ENCODE results near the gene CLASRP. TPM values are rescaled to one million over a fixed set of nuclear protein-coding genes. Genes with fewer than 3 reads are reported as not detected.
A peak's percentile ranks its signal among the peaks of the same experiment; 100 is the strongest.

Gene CLASRP
- total and polyA plus RNA-seq, 2 experiments from 2014 or later: 41.7 to 149 TPM

DNA sequence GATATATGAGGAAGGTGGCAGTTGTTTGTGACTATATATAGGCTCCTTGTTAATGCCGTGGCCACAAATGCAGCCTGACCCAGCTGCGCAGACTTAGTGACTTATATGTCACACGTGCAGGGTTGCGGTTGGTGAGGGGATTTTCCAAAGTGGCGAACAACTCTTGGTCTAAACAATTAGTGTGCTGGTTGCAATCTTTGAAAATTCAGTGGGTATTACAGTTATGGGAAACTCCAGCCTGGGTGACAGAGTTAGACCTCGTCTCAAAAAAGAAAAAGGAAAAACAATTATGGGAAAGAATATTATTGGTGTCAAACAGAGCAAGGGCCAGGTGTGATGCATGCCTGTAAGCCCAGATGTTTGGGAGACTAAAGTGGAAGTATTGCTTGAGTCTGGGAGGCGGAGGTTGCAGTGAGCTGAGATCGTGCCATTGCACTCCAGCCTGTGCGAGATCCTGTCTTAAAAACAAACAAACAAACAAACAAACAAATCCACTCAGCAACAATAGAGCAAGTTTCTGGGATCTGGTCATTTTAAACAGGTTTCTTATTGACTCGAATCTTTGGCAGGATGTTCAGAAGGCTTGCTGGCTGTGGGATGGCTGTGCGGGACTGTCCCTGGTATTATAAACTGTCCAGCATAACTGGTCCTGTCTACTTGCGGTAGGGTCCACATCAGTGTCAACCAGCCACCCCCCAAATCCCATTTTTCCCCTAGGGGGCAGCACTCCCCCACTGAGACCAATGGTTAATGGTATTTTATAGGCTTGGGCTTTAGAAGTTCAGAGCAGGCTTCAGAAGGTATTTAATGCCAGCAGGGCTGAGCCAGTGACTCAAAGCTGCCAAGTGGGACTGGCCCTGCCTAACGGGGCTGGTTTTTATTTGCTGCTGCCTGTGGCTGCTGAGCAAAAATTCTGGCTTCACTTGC lies 22.2 kb upstream of the CLASRP start:
- H3K9me3 ChIP-seq (ENCODE audit: low read depth): no peaks in the 10 kb centered on the region
- H3K4me3 ChIP-seq: no peak overlapping the region
- TF ChIP-seq, protein P1, sequence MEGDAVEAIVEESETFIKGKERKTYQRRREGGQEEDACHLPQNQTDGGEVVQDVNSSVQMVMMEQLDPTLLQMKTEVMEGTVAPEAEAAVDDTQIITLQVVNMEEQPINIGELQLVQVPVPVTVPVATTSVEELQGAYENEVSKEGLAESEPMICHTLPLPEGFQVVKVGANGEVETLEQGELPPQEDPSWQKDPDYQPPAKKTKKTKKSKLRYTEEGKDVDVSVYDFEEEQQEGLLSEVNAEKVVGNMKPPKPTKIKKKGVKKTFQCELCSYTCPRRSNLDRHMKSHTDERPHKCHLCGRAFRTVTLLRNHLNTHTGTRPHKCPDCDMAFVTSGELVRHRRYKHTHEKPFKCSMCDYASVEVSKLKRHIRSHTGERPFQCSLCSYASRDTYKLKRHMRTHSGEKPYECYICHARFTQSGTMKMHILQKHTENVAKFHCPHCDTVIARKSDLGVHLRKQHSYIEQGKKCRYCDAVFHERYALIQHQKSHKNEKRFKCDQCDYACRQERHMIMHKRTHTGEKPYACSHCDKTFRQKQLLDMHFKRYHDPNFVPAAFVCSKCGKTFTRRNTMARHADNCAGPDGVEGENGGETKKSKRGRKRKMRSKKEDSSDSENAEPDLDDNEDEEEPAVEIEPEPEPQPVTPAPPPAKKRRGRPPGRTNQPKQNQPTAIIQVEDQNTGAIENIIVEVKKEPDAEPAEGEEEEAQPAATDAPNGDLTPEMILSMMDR (IDR thresholded peaks at IDR 0.05; ENCODE audit: low read depth, low read length): peak; percentile 65
- no peaks in the 10 kb centered on the region for H3K4me1 ChIP-seq (ENCODE audit: low read depth)
- H3K36me3 ChIP-seq: no peaks in the 10 kb centered on the region
- no peak overlapping the region for H3K27ac ChIP-seq
- no peaks in the 10 kb centered on the region for H3K27me3 ChIP-seq
- peak; percentile 70 to 74 for DNase-seq (ENCODE audit: low read depth in 1 of 2, low spot score in 1 of 2)

DNA sequence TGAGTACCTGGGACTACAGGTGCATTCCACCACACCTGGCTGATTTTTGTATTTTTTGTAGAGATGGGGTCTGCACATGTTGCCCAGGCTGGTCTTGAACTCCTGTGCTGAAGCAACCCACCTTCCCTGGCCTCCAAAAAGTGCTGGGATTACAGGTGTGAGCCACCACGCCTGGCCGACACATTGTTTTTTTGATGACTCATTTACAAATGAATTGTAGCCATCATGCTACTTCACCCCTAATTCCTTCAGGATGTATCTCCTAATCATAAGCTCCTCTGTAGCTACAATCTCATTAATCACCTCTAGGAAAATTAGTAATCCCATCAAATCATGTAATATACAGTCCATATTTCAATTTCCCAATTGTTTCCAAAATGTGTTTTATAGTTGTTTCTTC lies 19.7 kb upstream of the CLASRP start:
- Histone ChIP-seq H3K27me3 (no peaks in the 10 kb centered on the region), H3K4me3 (no peak overlapping the region), H3K36me3 (no peaks in the 10 kb centered on the region), H3K9me3 (ENCODE audit: low read depth) (no peaks in the 10 kb centered on the region), H3K27ac (no peak overlapping the region), H3K4me1 (ENCODE audit: low read depth) (no peaks in the 10 kb centered on the region)
- no peak for DNase-seq (ENCODE audit: low read depth in 1 of 2, low spot score in 1 of 2)
- TF ChIP-seq, protein P1 (IDR thresholded peaks at IDR 0.05; ENCODE audit: low read depth, low read length): no peak

DNA sequence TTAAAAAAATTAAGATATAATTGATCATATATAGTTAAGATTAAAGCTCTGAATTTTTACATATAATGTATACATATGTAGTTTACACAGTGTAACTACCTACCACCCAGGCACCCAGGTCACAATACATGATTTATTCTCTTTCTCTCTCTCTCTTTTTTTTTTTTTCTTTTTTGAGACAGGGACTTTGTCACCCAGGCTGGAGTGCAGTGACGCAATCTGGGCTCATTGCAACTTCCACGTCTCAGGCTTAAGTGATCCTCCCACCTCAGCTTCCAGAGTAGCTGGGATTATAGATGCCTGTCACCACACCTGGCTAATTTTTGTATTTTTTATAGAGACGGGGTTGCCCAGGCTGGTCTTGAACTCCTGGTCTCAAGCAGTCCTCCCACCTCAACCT lies 18.8 kb upstream of the CLASRP start:
- no peak for DNase-seq (ENCODE audit: low read depth in 1 of 2, low spot score in 1 of 2)
- no peak overlapping the region for H3K27ac ChIP-seq
- H3K4me1 ChIP-seq (ENCODE audit: low read depth): no peaks in the 10 kb centered on the region
- TF ChIP-seq, protein P1 (IDR thresholded peaks at IDR 0.05; ENCODE audit: low read depth, low read length): no peak
- H3K27me3 ChIP-seq: no peaks in the 10 kb centered on the region
- H3K9me3 ChIP-seq (ENCODE audit: low read depth): no peaks in the 10 kb centered on the region
- no peak overlapping the region for H3K4me3 ChIP-seq
- H3K36me3 ChIP-seq: no peaks in the 10 kb centered on the region

DNA sequence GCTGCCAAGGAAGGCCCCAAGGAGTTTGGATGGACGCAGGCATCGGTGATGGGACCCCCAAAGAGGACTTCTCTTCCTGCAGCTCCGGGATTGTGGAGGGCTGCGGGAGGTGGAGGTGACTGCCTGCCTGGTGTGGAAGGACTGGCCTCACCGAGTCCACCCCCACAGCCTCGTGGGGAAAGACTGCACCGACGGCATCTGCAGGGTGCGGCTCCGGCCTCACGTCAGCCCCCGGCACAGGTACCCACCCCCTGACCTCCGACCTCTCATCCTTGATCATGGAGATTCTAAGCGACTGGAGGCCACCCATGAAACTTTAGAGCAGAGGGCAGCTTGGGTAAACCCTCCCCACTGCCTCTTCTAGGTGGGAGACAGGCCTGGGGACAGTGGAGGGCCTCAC lies 16.9 kb upstream of the CLASRP start:
- Histone ChIP-seq H3K4me3 (no peak overlapping the region), H3K4me1 (ENCODE audit: low read depth) (no peaks in the 10 kb centered on the region), H3K27me3 (no peaks in the 10 kb centered on the region), H3K27ac (no peak overlapping the region), H3K36me3 (no peaks in the 10 kb centered on the region), H3K9me3 (ENCODE audit: low read depth) (no peaks in the 10 kb centered on the region)
- DNase-seq (ENCODE audit: low read depth in 1 of 2, low spot score in 1 of 2): no peak
- TF ChIP-seq, protein P1 (IDR thresholded peaks at IDR 0.05; ENCODE audit: low read depth, low read length): no peak

DNA sequence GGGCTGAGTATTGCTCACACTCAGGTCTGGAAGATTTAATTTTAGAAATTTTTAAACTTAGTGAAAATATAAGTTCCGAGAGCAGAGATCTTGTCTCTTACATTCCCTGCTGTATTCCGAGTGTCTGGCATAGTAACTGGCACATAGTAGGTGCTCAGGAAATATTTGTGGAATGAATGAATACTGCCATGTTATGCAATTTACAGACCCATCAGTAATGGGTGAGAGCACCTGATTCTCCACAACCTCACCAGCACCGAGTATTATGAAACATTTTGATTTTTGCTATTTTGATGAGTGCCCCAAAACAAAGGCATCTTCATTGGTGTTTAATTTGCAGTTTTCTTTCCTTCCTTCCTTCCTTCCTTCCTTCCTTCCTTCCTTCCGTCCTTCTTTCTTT lies 15.8 kb upstream of the CLASRP start:
- no peak for DNase-seq (ENCODE audit: low read depth in 1 of 2, low spot score in 1 of 2)
- H3K4me3 ChIP-seq: no peak overlapping the region
- no peaks in the 10 kb centered on the region for H3K4me1 ChIP-seq (ENCODE audit: low read depth)
- no peaks in the 10 kb centered on the region for H3K27me3 ChIP-seq
- TF ChIP-seq, protein P1 (IDR thresholded peaks at IDR 0.05; ENCODE audit: low read depth, low read length): no peak
- H3K36me3 ChIP-seq: no peaks in the 10 kb centered on the region
- no peak overlapping the region for H3K27ac ChIP-seq
- no peaks in the 10 kb centered on the region for H3K9me3 ChIP-seq (ENCODE audit: low read depth)
